ENCODE measurements around the gene PCIF1.

PCIF1 gene

DNA sequence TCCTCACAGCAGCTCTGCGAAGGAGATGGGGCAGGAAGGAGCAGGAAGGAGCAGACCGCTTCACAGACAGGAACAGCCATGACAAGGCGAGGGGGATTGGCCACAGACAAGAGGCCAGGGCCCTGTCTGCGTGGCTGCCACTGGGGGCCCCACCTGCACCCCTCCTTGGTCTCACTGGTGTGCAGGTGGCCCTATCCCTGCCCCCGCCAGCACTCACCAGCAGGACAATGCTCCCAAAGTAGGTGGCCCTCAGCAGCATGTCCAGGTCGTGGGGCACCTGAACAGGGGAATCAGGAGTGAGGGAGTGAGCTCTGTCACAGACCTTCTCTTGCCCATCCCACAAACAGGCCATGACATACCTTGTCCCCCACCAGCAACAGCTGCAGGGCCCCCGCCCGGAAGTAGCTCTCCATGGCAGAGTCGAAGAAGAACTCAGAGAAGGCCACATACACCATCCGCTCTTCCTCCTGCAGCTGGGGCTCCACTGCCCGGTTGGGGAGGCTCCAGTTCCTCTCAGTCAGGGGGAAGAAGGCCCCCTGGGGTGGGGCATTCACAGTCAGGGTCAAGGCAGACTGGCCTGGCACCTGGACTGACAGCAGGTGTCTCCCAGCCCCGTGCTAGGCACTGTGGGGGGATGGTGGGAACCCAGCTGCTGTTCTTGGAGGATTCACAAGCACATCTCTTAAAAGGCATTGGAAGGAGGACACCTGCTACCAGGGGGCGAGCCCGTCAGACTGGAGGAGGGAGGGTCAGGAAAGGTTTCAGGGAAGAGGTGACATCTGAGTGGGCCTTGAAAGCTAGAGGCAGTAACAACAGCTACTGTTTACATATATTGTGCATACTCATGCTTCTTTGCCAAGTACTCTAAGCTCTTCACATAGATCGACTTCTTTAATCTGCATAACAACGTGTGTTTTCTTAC is 29.6 kb upstream of the PCIF1 start:
- in situ Hi-C loops (cut with MboI; ENCODE audit: low sequenced_read_pairs, unreplicated experiment), result no loop called here
- DNase-seq (ENCODE audit: low spot score), result no peak
- TF ChIP-seq CTCF (IDR thresholded peaks at IDR 0.05; ENCODE audit: borderline replicate concordance, control extremely low read depth, extremely low read depth, insufficient read depth, missing control alignments), result no peak

DNA sequence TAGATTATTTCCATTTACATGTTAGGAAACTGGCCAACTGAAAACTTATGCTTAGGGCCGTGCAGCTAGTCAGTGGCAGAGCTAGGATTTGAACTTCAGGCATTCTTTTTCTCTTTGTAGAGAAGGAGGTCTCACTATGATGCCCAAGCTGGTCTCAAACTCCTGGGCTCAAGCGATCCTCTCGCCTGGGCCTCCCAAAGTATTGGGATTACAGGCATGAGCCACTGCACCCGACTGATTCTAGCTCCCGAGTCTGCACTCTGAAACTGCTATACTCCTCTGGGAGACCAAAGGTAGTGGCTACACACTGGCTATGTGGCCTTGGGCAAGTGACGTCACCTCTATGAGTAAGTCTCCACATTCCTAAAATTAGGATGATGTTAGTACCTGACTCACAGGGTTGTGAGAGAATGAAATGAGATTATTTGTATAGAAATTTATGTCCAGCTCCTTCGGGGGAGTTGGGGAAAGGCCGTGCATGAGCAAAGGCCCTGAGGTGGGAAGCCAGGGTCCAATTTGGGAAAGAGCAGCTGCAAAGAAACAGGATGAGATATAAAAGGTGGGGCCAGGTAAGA is 28.9 kb upstream of the PCIF1 start:
- no peak for TF ChIP-seq CTCF (IDR thresholded peaks at IDR 0.05; ENCODE audit: borderline replicate concordance, control extremely low read depth, extremely low read depth, insufficient read depth, missing control alignments)
- no peak for DNase-seq (ENCODE audit: low spot score)
- in situ Hi-C loops (cut with MboI; ENCODE audit: low sequenced_read_pairs, unreplicated experiment), result no loop called here

DNA sequence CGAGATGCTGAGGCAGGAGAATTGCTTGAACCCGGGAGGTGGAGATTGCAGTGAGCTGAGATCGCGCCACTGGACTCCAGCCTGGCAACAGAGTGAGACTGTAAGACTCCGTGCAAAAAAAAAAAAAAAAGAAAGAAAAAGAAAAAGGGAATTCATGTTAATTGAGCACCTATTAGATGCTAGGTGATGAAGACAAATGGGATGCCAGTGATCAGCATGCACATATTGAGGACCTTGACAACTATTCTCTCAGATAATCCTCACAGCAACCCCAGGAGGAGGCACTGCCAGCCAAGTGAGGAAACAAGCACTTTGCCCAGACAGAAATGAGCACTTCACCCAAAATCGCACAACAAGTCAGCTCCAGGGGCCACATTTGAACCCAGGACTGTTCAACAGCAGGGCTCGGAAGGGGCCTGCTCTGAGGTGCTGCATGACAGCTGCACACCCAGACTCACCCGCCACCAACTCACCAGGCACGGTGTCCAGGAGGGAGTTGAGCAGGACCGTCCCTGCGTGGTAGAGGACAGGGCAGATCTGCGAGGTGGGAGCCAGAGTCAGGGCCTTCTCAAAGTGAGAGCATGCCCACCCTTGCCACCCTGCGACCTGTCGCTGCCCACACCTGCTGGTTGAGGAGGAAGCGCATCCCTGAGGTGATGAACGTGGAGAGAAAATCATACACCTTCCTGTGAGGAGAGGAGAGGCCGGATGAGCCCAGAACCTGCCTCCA is 27.1 kb upstream of the PCIF1 start:
- TF ChIP-seq CTCF (IDR thresholded peaks at IDR 0.05; ENCODE audit: borderline replicate concordance, control extremely low read depth, extremely low read depth, insufficient read depth, missing control alignments), result no peak
- in situ Hi-C loops (cut with MboI; ENCODE audit: low sequenced_read_pairs, unreplicated experiment), result no loop called here
- no peak for DNase-seq (ENCODE audit: low spot score)

DNA sequence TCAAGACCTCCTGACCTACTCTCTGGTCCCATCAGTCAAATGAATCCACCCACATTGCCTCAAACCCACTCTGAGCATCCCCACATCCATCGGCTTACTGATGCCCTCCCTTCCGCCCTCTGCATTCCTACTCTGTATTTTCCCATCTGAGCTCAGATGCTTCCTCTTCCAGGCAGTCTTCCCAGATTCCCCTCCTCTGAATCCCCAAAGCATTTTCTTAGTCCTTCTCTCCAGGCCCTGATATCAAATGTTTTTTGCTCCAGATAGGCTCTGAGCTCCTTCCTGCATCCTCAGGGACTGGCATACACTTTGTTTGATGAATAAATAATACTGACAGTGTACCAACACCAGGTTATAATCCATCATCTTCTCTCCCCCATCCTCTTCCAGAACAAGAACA is 26.4 kb upstream of the PCIF1 start:
- no peak for TF ChIP-seq CTCF (IDR thresholded peaks at IDR 0.05; ENCODE audit: borderline replicate concordance, control extremely low read depth, extremely low read depth, insufficient read depth, missing control alignments)
- in situ Hi-C loops (cut with MboI; ENCODE audit: low sequenced_read_pairs, unreplicated experiment), result no loop called here
- DNase-seq (ENCODE audit: low spot score), result no peak

DNA sequence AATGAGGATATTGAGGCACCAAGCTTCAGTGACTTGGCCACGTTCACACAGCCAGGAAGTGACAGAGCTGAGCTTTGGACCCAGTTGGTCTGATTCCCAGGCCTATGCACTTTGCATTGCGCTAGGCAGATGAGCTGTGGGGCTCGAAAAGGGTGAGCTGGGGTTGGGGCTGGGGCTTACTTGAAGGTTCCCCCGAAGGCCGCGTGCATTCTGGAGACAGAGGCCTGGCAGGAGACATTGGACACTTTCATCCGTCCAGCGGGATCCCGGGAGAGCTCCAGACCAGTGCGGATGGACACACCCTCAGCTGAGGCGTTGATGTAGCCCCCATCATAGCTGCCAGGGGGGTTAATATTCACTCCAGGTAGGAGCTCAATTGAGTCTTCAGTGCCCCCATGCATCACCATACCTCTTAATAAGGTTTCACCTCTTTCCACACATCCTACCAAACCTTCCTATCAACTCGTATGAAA is 25.1 kb upstream of the PCIF1 start:
- in situ Hi-C loops (cut with MboI; ENCODE audit: low sequenced_read_pairs, unreplicated experiment), result no loop called here
- no peak for DNase-seq (ENCODE audit: low spot score)
- TF ChIP-seq CTCF (IDR thresholded peaks at IDR 0.05; ENCODE audit: borderline replicate concordance, control extremely low read depth, extremely low read depth, insufficient read depth, missing control alignments), result no peak

DNA sequence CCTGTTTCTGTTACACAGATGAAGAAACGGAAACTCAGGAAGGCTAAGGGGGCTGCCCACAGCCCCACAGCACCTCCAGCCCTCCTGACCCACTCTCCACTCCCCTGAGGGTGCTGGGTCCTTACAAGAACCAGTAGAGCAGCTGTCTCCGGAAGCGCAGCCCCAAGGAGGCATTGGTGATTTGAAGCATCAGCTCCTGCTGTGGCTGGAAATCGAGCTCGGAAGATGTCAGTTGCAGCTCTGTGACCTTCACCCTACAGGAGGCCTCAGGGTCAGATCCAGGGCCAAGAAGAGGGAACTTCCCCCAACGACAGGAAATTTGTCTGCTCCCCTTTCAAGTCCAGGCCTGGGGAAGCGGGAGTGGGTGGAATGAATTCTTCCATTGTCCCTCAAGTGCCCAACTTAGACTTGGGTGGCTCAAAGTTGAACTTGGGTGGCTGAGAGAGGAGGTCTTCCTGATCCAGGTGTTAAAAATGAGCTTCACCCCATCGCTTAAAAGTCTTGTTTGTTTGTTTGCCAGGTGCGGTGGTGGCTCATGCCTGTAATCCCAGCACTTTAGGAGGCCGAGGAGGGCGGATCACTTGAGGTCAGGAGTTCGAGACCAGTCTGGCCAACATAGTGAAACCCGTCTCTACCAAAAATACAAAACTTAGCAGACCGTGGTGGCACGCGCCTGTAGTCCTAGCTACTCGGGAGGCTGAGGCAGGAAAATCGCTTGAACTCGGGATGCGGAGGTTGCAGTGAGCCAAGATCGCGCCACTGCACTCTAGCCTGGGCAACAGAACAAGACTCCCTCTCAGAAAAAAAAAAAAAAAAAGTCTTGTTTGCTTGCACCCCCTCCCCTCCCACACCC is 24.4 kb upstream of the PCIF1 start:
- TF ChIP-seq CTCF (IDR thresholded peaks at IDR 0.05; ENCODE audit: borderline replicate concordance, control extremely low read depth, extremely low read depth, insufficient read depth, missing control alignments), result no peak
- no peak for DNase-seq (ENCODE audit: low spot score)
- in situ Hi-C loops (cut with MboI; ENCODE audit: low sequenced_read_pairs, unreplicated experiment), result no loop called here
